ENCODE results near the gene CASTOR2. TPM values are rescaled to one million over a fixed set of nuclear protein-coding genes. Genes with fewer than 3 reads are reported as not detected.

Gene CASTOR2
- total and polyA plus RNA-seq, 4 experiments from 2014 or later = 0.55 to 3.9 (median 2.2) TPM

GRCh38 chr7:75028299-75028698 lies 63.8 kb downstream of the CASTOR2 start:
- ChIA-PET CTCF (ENCODE audit: partially characterized antibody) (interaction anchor here (1.4 kb wide), 1 partner anchor 17 kb away, joined by 3 read pairs; no protein-coding TSS in a partner anchor), POLR2A (ENCODE audit: partially characterized antibody) (no interaction called here)
- H3K4me3 Mint-ChIP-seq = no peak overlapping the region
- Histone ChIP-seq H3K9me3 (ENCODE audit: control insufficient read depth in 1 of 2, low read length in 2 of 2) (no peaks in the 10 kb centered on the region), H3K4me3 (ENCODE audit: low read length in 2 of 2) (no peak overlapping the region), H3K27ac (ENCODE audit: low read depth, low read length) (no peak overlapping the region), H3K27me3 (ENCODE audit: insufficient read depth, low read length) (no peaks in the 10 kb centered on the region), H3K4me1 (ENCODE audit: insufficient read depth, low read length) (no peaks in the 10 kb centered on the region), H3K36me3 (ENCODE audit: insufficient read depth, low read length) (no peaks in the 10 kb centered on the region)
- intact Hi-C loops (cut with micrococcal nuclease) = no loop called here
- H3K27ac Mint-ChIP-seq = peak overlapping the region in 1 of 7 donors; percentile 75
- DNase-seq = no peak
- peaks cover 0 to 3% (median 0%) of the 10 kb centered on the region in 8 donors for H3K9me3 Mint-ChIP-seq
- H3K4me1 Mint-ChIP-seq = no peaks in the 10 kb centered on the region
- no peaks in the 10 kb centered on the region for H3K27me3 Mint-ChIP-seq
- H3K36me3 Mint-ChIP-seq = peaks cover 0 to 8% of the 10 kb centered on the region in 2 donors

GRCh38 chr7:75033064-75033463 lies 68.6 kb downstream of the CASTOR2 start:
- no peak overlapping the region for H3K27ac Mint-ChIP-seq
- POLR2A ChIA-PET (ENCODE audit: partially characterized antibody) = no interaction called here
- no peaks in the 10 kb centered on the region for H3K4me1 ChIP-seq (ENCODE audit: insufficient read depth, low read length)
- H3K36me3 Mint-ChIP-seq = peaks cover 0 to 11% of the 10 kb centered on the region in 2 donors
- H3K4me3 Mint-ChIP-seq = no peak overlapping the region
- intact Hi-C loops (cut with micrococcal nuclease) = no loop called here
- H3K4me1 Mint-ChIP-seq = no peaks in the 10 kb centered on the region
- H3K27me3 ChIP-seq (ENCODE audit: insufficient read depth, low read length) = no peaks in the 10 kb centered on the region
- no peaks in the 10 kb centered on the region for H3K27me3 Mint-ChIP-seq
- peaks cover 0 to 5% (median 0%) of the 10 kb centered on the region in 8 donors for H3K9me3 Mint-ChIP-seq
- no peaks in the 10 kb centered on the region for H3K9me3 ChIP-seq (ENCODE audit: control insufficient read depth in 1 of 2, low read length in 2 of 2)
- no peak overlapping the region for H3K27ac ChIP-seq (ENCODE audit: low read depth, low read length)
- H3K36me3 ChIP-seq (ENCODE audit: insufficient read depth, low read length) = no peaks in the 10 kb centered on the region
- DNase-seq = no peak
- no peak overlapping the region for H3K4me3 ChIP-seq (ENCODE audit: low read length in 2 of 2)
- CTCF ChIA-PET (ENCODE audit: partially characterized antibody) = no interaction called here

- H3K36me3 ChIP-seq (ENCODE audit: insufficient read depth, low read length) = no peaks in the 10 kb centered on the region
- H3K9me3 Mint-ChIP-seq = peaks cover 0 to 5% (median 0%) of the 10 kb centered on the region in 8 donors
- H3K27me3 ChIP-seq (ENCODE audit: insufficient read depth, low read length) = no peaks in the 10 kb centered on the region
- no peaks in the 10 kb centered on the region for H3K4me1 ChIP-seq (ENCODE audit: insufficient read depth, low read length)
- no peak overlapping the region for H3K27ac ChIP-seq (ENCODE audit: low read depth, low read length)
- peaks cover 0 to 11% of the 10 kb centered on the region in 2 donors for H3K36me3 Mint-ChIP-seq
- no peak for DNase-seq
- H3K9me3 ChIP-seq (ENCODE audit: control insufficient read depth in 1 of 2, low read length in 2 of 2) = no peaks in the 10 kb centered on the region
- H3K27me3 Mint-ChIP-seq = no peaks in the 10 kb centered on the region
- no peak overlapping the region for H3K4me3 ChIP-seq (ENCODE audit: low read length in 2 of 2)
- H3K27ac Mint-ChIP-seq = peak overlapping the region in 1 of 7 donors; percentile 3
- H3K4me3 Mint-ChIP-seq = no peak overlapping the region
- no peaks in the 10 kb centered on the region for H3K4me1 Mint-ChIP-seq
- ChIA-PET CTCF (ENCODE audit: partially characterized antibody) (interaction anchor here (1.4 kb wide), 1 partner anchor 10 kb away, joined by 4 read pairs; no protein-coding TSS in a partner anchor), POLR2A (ENCODE audit: partially characterized antibody) (no interaction called here)
- intact Hi-C loops (cut with micrococcal nuclease) = no loop called here
Measured at GRCh38 chr7:75033826-75034225, 69.3 kb downstream of the CASTOR2 start.

GRCh38 chr7:75038508-75038907 lies 74.0 kb downstream of the CASTOR2 start:
- Mint-ChIP-seq H3K9me3 (peaks cover 0 to 2% (median 0%) of the 10 kb centered on the region in 8 donors), H3K4me3 (no peak overlapping the region), H3K4me1 (peaks cover 0 to 1% (median 0%) of the 10 kb centered on the region in 4 donors), H3K27me3 (no peaks in the 10 kb centered on the region), H3K36me3 (peaks cover 9 to 10% of the 10 kb centered on the region in 2 donors), H3K27ac (no peak overlapping the region)
- CTCF ChIA-PET (ENCODE audit: partially characterized antibody) = no interaction called here
- Histone ChIP-seq H3K9me3 (ENCODE audit: control insufficient read depth in 1 of 2, low read length in 2 of 2) (no peaks in the 10 kb centered on the region), H3K36me3 (ENCODE audit: insufficient read depth, low read length) (peaks cover 4% of the 10 kb centered on the region), H3K27me3 (ENCODE audit: insufficient read depth, low read length) (no peaks in the 10 kb centered on the region), H3K27ac (ENCODE audit: low read depth, low read length) (no peak overlapping the region), H3K4me3 (ENCODE audit: low read length in 2 of 2) (no peak overlapping the region), H3K4me1 (ENCODE audit: insufficient read depth, low read length) (no peaks in the 10 kb centered on the region)
- intact Hi-C loops (cut with micrococcal nuclease) = no loop called here
- DNase-seq = no peak
- POLR2A ChIA-PET (ENCODE audit: partially characterized antibody) = no interaction called here

- POLR2A ChIA-PET (ENCODE audit: partially characterized antibody) = no interaction called here
- peaks cover 4% of the 10 kb centered on the region for H3K36me3 ChIP-seq (ENCODE audit: insufficient read depth, low read length)
- no peak for DNase-seq
- Mint-ChIP-seq H3K4me3 (no peak overlapping the region), H3K4me1 (peaks cover 0 to 1% (median 0%) of the 10 kb centered on the region in 4 donors), H3K36me3 (peaks cover 7 to 14% of the 10 kb centered on the region in 2 donors), H3K27ac (no peak overlapping the region), H3K27me3 (no peaks in the 10 kb centered on the region), H3K9me3 (no peaks in the 10 kb centered on the region)
- no peak overlapping the region for H3K27ac ChIP-seq (ENCODE audit: low read depth, low read length)
- H3K27me3 ChIP-seq (ENCODE audit: insufficient read depth, low read length) = no peaks in the 10 kb centered on the region
- no peak overlapping the region for H3K4me3 ChIP-seq (ENCODE audit: low read length in 2 of 2)
- intact Hi-C loops (cut with micrococcal nuclease) = no loop called here
- H3K4me1 ChIP-seq (ENCODE audit: insufficient read depth, low read length) = no peaks in the 10 kb centered on the region
- CTCF ChIA-PET (ENCODE audit: partially characterized antibody) = no interaction called here
- no peaks in the 10 kb centered on the region for H3K9me3 ChIP-seq (ENCODE audit: control insufficient read depth in 1 of 2, low read length in 2 of 2)
Measured at GRCh38 chr7:75039166-75039565, 74.7 kb downstream of the CASTOR2 start.

GRCh38 chr7:75039709-75040108 lies 75.2 kb downstream of the CASTOR2 start:
- Mint-ChIP-seq H3K27me3 (no peaks in the 10 kb centered on the region), H3K27ac (peak overlapping the region in 1 of 7 donors; percentile 36), H3K4me1 (peaks cover 0 to 1% (median 0%) of the 10 kb centered on the region in 4 donors), H3K36me3 (peaks cover 7 to 16% of the 10 kb centered on the region in 2 donors), H3K9me3 (no peaks in the 10 kb centered on the region), H3K4me3 (no peak overlapping the region)
- ChIA-PET CTCF (ENCODE audit: partially characterized antibody) (no interaction called here), POLR2A (ENCODE audit: partially characterized antibody) (no interaction called here)
- no peaks in the 10 kb centered on the region for H3K4me1 ChIP-seq (ENCODE audit: insufficient read depth, low read length)
- no peak for DNase-seq
- intact Hi-C loops (cut with micrococcal nuclease) = no loop called here
- no peaks in the 10 kb centered on the region for H3K27me3 ChIP-seq (ENCODE audit: insufficient read depth, low read length)
- H3K4me3 ChIP-seq (ENCODE audit: low read length in 2 of 2) = no peak overlapping the region
- peaks cover 4% of the 10 kb centered on the region for H3K36me3 ChIP-seq (ENCODE audit: insufficient read depth, low read length)
- no peaks in the 10 kb centered on the region for H3K9me3 ChIP-seq (ENCODE audit: control insufficient read depth in 1 of 2, low read length in 2 of 2)
- H3K27ac ChIP-seq (ENCODE audit: low read depth, low read length) = no peak overlapping the region

- H3K4me1 ChIP-seq (ENCODE audit: insufficient read depth, low read length) = no peaks in the 10 kb centered on the region
- POLR2A ChIA-PET (ENCODE audit: partially characterized antibody) = no interaction called here
- no peak for DNase-seq
- Mint-ChIP-seq H3K4me3 (no peak overlapping the region), H3K27ac (no peak overlapping the region), H3K9me3 (no peaks in the 10 kb centered on the region), H3K36me3 (peaks cover 7 to 16% of the 10 kb centered on the region in 2 donors), H3K27me3 (no peaks in the 10 kb centered on the region), H3K4me1 (peaks cover 0 to 1% (median 0%) of the 10 kb centered on the region in 4 donors)
- no peaks in the 10 kb centered on the region for H3K27me3 ChIP-seq (ENCODE audit: insufficient read depth, low read length)
- H3K36me3 ChIP-seq (ENCODE audit: insufficient read depth, low read length) = peaks cover 4% of the 10 kb centered on the region
- no peak overlapping the region for H3K27ac ChIP-seq (ENCODE audit: low read depth, low read length)
- intact Hi-C loops (cut with micrococcal nuclease) = no loop called here
- CTCF ChIA-PET (ENCODE audit: partially characterized antibody) = no interaction called here
- no peaks in the 10 kb centered on the region for H3K9me3 ChIP-seq (ENCODE audit: control insufficient read depth in 1 of 2, low read length in 2 of 2)
- no peak overlapping the region for H3K4me3 ChIP-seq (ENCODE audit: low read length in 2 of 2)
Measured at GRCh38 chr7:75040512-75040911, 76.0 kb downstream of the CASTOR2 start.

GRCh38 chr7:75042286-75042685 lies 77.8 kb downstream of the CASTOR2 start:
- Mint-ChIP-seq H3K36me3 (peaks cover 7 to 25% of the 10 kb centered on the region in 2 donors), H3K4me3 (no peak overlapping the region), H3K4me1 (peaks cover 0 to 1% (median 0%) of the 10 kb centered on the region in 4 donors), H3K27me3 (no peaks in the 10 kb centered on the region), H3K9me3 (no peaks in the 10 kb centered on the region), H3K27ac (peak overlapping the region in 1 of 7 donors; percentile 15)
- ChIA-PET CTCF (ENCODE audit: partially characterized antibody) (no interaction called here), POLR2A (ENCODE audit: partially characterized antibody) (no interaction called here)
- Histone ChIP-seq H3K36me3 (ENCODE audit: insufficient read depth, low read length) (peaks cover 4% of the 10 kb centered on the region), H3K4me3 (ENCODE audit: low read length in 2 of 2) (no peak overlapping the region), H3K9me3 (ENCODE audit: control insufficient read depth in 1 of 2, low read length in 2 of 2) (no peaks in the 10 kb centered on the region), H3K4me1 (ENCODE audit: insufficient read depth, low read length) (no peaks in the 10 kb centered on the region), H3K27ac (ENCODE audit: low read depth, low read length) (no peak overlapping the region), H3K27me3 (ENCODE audit: insufficient read depth, low read length) (no peaks in the 10 kb centered on the region)
- intact Hi-C loops (cut with micrococcal nuclease) = no loop called here
- no peak for DNase-seq
